Ureter (tissue), 1 donor: ENCODE results near the gene SLC23A3. TPM values are rescaled to one million over a fixed set of nuclear protein-coding genes. Genes with fewer than 3 reads are reported as not detected.

ENCODE experiments used
- DNase-seq: peaks from one replicate; pipeline ENCODE4 v3.0.0-alpha.2; 2020; ENCODE audit warnings: low spot score
- total RNA-seq: library from RNA; stranded (reverse); gene quantifications from one replicate; pipeline ENCODE4 v1.2.4, GENCODE V29; 2023
- donor health status: DM: yes; HTN: yes; CAD: no.

The SLC23A3 gene
- total RNA-seq, 1 donor from 2014 or later: 1.6 TPM

DNA sequence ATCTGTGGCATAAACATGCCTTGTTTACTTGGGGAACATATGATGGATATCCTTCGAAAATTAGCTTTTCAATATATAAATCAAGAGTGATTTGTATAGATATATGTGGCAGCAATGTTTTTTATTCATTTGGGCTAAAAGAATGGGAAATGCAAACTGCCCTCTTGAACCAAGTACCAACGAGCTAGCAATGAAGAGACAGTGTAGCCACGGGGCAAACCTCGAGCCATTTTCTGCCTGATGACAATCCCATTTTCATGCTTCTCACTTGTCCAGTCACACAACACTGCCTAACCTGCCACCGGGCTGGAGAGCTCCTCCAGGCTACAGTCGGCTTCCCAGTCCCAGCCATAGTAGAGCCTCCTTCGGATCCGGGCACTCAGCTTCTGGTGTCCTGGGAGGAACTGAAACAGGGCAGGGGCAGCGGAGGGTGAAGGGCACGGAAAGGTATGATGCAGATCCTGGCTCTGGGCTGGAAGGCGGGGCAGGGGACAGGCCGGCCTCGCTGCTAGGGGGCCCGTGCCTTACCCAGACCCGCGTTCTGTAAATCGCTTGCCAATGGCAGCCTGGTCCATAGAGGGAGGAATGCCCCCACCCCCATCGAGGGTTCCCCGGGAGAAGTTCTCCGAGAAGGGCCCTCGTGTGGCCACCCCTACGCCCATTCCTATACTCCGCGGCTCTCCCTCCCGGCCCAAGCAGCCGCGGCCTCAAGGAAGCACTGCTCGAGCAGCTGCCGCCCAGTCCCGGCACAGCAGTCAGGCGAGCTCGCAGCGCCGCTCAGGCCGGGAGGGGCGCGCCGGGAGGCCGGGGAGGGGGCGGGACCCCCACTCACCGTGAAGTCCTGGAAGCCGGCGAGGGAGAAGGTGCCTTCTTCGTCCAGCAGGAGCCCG is 6.3 kb upstream of the SLC23A3 start:
- DNase-seq: peak; percentile 65

DNA sequence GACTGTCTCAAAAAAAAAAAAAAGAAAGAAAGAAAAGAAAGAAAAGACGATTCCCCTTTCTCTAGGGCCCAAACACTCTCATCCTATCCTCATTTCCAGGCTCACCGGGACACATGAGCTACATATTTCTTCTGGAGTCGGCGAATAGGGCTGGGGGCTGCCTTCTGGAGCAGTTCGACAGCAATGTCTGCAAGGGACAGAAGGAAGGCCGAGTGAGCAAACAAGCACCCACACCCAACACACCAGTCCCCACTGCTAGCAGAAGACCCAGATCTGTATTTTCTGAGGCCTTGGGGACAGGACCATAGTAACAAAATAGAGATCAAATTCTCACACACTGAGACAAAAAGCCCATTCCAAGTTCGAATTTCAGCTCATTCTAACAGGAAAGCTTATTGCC is 5.7 kb upstream of the SLC23A3 start:
- no peak for DNase-seq

DNA sequence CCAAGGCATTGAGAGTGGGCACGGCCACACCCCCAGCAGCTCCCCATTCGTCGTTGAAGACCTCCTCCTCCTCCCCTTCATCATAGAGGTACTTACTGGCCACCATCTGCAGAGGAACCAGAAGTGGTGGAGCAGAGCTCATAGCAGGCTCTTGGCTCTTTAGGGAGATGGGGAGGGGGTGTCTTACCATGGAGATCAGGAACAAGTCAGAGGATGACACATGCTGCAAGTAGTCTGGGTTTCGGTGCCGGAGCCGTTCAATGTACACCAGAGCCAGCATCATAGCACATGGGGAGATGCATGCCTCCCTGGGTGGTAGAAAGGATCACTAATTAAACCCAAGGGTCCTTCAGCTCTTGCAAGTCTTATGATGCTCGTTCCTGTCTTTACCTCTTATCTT is 5.0 kb upstream of the SLC23A3 start:
- DNase-seq: no peak

DNA sequence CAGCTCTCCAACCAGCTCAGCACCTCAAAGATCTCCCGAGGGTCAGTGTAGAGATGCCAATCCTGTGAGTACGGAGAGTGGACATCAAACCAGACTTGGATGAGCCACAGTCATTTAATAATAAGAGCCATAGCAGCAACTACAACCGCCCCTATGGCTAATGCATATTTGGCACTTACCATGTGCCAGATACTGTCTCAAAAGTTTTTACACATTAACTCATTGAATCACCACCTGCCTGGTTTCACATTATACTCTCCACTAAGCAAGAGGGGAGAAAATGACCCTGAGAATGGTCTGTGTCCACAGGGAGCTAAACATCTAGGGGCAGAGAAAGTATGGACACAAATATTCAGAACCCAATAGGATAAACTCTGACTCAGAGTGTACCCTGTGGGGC is 4.3 kb upstream of the SLC23A3 start:
- no peak for DNase-seq

DNA sequence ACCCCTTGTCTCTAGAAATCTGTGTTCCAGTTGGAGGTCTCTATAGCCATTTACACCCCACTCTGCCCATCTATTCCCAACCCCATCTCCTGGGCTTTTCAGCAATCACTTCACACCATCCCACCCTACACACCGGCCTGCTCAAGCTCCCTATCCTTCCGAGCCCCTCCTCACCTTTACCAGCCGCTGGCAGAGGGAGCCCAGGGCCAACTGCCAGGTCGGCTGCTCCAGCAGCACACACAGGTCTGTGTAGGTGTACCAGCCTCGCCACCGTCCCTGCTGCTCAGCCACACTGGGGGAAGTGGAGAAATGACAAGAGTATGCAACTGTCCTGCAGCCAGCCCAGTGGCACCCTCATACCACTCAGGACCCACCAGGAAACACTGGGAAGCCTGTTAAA is 3.3 kb upstream of the SLC23A3 start:
- no peak for DNase-seq

DNA sequence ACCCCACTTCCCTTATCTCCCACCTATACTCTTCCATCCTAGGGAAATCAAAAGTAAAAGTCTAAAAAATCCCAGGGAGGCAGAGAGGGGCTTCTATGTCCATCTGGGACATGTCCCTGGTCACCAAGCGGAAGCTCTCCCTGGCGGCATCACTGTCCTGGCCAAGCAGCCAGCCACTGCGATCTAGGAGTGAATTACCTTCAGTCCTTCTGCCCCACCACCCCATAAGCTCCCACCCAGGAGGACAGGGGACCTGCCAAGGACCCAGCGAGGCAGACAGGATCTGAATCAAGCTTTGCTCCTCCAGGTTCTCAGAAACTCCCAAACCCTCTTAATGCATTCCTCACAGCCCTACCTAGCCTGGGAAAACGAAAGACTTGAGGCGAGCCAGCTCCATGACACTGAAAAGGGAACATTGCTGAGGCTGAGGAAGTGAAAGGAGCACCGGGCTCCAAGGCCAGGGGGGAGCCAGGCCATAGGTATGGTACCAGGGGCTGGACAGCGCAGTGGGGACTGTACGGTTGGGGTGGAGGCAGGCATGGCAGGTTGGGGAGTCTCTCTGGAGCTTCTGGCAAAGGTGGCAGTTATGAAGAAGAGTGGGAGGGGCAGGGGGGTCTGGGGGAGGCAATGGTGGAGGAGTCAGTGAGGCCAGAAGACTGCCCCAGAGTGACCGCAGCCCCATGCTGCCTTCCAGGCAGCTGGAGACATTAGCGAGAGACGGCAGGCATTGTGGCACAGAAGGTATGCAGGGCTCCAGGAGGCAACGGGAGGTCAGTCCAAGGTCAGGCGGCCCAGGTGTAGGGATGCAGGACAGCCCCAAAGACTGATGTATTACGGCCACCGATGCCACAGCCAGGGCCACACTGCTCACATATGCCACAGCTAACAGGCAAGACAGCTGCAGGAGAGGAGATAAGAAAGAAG is 2.7 kb upstream of the SLC23A3 start:
- no peak for DNase-seq

DNA sequence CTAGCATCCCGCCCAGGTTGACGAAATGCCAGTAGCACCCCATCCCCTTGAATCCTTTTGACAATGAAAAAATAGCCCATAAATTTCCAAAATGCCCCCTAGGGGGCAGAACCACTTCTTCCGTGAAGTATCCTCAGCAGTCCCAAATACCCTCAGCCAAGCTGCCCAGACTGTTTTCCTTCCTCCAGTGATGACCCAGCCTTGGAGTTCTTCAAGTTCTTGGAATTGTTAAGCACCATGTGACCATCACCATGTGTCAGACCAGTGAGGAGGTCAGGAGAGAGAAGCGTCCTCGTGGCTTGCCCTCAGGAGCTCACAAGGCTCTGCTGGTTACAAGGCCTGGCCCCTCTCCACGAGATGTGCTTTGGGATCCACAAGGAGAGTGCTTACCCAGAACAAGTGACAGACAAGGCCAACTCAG is 1.4 kb upstream of the SLC23A3 start:
- DNase-seq: no peak

DNA sequence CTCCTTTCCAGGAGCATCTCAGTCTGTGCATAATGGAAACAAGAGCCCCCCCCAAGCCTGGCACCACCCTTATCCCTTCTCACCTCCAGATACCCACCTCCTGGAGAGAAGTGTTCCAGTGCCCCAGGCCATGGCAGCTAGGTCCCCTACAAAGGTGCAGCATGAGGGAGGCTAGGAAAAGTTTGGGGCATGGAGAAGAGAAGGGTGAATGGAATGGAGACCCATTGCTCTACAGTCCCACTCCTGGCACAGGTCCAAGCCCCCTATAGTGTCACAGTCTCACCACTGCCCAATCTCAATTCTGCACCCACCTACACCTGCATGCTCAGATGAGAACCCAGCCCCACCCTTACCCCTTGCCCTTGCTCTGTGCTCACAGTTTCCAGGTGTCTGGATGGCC is 897 bp downstream of the SLC23A3 start:
- DNase-seq: no peak

DNA sequence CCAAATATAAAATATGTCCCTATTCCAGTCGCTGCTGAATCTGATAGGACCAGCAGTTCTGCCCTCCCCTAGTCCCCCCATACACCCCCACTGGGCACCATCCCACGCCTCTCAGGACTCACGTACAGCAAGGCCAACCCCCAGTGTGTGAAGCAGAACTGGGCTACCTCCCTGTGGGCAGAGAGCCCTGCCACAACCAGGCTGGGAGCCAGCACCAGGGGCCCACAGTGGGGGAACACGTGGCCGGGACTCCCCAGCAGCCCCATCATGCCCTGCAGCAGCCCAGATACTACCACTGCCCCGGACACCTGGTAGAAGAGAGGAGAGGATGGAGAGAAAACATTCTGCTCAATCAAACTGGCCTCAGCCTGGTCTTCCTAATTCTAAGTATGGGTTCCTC is 1.3 kb downstream of the SLC23A3 start:
- no peak for DNase-seq

DNA sequence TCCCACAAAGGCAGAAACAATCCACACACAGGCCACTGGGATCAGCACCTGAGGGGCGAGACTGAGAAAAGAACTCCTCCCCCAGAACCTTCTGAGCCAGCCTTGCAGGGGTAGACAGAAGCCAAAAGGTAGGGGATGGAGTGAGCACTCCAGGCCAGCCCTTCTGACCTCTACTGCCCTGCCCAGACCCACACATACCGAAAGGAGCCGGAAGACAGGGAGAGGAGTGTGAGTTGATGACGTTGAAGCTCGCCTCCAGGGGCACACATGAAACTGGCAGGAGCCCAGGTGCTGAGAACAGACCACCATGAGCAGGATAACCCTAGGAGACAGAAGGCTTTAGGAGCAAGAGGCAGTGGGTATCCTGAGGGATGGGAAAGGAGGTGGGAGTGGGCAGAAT is 1.8 kb downstream of the SLC23A3 start:
- no peak for DNase-seq

DNA sequence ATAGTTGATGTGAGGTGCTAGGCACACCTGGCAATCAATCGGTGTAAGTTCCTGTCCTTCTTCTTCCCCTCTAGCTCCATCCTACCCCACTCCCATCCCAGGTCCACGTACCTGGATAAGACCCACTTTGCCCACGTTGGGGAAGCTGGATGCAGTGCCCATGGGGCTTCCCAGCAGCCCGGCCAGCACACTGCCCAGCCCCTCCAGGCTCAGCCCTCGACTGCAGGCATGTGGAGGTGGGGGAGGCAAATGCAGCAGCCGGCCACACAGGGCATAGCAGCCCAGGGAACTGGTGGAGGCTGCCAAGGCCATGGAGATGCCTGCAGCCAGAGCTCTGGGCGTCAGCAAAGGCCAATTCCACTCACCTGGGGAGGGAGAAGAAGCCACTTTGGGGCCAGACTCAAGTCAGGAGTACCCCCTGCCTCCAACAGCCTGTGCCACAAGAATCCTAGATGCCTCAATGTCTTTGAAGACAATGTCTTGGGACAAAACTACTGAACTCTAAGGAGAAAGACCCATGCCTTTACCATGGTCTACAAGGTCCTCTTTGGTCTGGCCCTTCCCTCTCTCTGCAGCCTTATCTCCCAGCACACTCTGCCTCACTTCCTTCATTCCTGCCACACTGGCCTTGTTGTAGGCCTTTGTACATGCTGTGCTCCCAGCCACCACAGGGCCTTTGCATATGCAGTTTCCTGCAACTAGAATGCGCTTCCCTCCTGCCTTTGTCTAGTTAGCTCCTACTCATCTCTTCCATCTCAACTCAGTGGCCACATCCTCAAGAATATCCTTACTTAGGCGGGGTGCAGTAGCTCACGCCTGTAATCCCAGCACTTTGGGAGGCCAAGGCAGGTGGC is 4.5 kb downstream of the SLC23A3 start:
- DNase-seq: no peak

DNA sequence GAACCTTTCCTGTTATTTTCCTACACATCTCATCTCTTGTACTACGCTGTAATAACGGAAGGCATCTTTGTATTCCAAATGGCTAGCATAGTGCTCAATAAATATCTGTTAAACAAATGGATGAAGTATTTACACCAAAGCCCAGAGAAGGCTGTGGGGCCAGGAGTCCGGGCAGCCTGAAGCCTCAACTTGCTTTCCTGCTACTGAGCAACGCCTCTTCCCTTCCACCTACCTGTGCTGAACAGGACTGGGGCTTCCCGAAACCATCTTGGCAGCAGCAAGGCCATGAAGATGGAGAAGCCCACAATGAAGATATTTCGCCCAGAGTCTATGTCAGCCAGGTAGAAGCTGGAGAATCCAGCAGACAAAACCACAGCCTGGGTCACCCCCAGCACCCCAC is 6.7 kb downstream of the SLC23A3 start:
- no peak for DNase-seq

DNA sequence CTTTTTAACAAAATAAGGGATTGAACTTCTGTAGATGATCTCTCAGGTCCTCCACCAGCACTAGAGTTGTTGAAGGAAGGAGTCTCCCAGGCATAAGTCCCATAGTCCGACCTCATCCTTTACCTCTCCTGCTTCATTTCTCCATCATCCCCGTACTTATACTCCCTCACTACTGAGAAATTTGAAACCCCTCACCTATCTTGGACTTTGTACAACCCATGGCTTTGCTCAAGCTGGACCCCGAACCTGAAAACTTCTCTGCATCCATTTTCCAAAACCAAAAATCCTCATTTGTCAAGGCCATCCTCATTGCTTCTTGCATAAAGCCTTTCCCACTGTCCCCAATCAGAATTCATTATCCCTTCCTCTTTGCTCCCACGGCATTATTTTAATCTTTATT is 8.7 kb downstream of the SLC23A3 start:
- DNase-seq: no peak

DNA sequence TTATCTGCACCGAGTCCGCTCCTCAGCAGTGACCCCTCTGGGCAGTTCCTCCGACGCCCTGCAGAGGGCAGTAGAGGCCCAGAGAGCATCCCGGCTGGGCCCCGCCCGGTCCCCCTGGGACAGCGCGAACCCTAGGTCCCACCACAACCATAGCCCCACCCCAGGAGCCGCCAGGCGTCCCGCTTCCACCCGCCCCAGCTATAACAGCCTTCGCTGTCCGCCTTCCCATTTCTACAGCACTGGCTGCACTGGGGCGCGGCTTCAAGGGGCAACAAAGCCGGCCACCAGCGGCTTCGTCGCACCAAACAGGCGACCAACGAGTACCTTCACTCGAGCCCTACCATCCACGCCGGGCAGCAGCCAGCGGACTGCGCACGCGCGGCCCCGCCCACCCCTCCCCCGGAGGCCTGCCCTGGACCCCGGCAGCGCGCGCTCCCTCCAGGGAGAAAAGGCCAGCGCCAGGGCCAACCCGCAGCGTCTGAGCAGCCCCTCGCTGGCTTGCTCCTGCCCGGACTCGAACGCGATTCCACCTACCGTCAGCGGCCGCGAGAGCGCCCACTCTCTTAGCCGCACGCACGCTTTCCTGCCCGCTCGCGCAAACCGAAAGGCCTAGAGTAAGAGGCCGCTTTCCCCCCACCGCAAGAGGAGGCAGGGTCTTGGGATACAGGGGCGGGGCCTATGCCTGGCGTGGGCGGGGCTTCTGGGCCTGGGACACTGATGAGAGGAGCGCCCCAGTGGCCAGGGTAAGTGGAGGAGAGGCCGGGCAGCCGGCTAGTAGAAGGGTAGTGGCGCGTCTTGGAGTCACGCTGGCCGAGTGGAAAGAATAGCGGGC is 9.4 kb downstream of the SLC23A3 start, which contains the start of gene NHEJ1:
TSS of gene NHEJ1 (minus strand) at position 630 of the 832 bp plus-strand sequence. CDS start 2,453 bp downstream, outside the sequence.
- peak; percentile 97 for DNase-seq

DNA sequence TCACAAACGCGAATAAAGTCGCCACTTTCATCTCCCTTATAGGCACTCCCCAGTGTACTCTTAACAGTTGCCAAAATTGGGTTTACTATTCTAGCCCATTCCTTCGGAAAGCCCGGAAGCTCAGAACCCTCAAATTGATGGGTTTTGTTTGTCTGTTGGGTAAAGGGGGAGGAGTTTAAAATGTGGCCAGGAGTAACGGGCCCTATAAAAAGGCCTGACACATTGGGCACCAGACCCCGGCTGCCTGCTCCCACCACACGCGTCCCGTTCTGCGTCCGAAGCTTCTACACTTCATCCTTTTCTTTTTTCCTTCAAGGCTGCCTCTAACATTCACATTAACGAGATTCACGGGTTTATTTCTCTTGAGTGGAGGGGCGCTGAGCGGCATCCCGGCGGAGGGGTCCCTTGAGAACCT is 10.1 kb downstream of the SLC23A3 start:
- DNase-seq: no peak

DNA sequence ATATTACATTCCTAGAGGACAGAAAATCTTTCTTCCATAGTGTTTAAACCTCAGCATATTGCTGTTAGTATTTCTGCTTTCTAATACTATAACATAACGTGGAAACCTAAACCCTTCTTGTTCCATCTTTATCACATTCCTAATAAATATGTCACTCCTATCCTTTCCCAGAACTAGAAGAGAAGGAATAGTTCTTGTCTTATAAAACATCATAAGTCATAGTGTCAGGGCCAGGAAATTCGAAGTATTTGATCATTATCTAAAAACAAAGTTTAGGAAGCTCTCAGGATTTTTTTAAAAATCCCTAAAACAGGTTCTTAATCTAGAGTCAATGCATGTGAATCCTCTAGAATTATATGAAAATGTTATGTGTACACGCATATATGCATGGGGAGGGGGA is 11.2 kb downstream of the SLC23A3 start:
- no peak for DNase-seq

DNA sequence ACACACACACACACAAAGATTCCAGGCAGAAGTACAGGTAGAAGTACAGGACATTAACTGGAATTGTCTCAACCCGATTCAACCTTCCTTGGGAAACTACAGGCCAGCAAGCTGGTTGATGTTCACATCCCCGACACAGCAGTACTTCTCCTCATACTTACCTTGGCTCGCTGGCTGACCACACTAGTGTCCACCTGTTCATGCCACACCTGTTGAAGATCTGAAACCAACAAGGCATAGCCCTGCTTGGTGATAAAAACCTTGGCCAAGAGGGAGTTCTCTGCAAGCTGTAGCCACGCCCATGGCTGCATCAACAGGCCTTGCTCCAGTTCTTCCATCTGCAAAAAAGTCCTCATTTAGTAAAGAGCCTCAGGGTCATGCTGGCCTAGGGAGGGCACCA is 11.8 kb downstream of the SLC23A3 start:
- no peak for DNase-seq

DNA sequence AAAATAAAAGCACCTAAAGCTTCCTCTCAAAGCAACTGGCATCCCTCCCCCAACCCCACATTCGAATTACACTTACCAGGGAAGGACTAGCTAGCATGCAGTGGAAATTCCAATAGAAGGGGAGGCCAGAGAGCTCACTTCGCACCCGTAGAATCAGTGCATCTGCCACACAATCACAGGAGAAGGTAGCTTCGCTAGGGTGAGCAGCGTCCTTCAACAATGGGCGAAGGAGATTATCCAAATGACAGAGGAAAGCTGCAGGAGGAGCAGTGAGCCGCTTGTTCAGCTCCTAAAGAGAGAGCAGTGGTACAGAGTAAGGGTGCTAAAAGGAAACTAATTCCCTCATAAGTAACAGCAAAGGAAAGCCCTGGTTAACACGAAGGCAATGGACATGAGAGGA is 12.4 kb downstream of the SLC23A3 start:
- no peak for DNase-seq

DNA sequence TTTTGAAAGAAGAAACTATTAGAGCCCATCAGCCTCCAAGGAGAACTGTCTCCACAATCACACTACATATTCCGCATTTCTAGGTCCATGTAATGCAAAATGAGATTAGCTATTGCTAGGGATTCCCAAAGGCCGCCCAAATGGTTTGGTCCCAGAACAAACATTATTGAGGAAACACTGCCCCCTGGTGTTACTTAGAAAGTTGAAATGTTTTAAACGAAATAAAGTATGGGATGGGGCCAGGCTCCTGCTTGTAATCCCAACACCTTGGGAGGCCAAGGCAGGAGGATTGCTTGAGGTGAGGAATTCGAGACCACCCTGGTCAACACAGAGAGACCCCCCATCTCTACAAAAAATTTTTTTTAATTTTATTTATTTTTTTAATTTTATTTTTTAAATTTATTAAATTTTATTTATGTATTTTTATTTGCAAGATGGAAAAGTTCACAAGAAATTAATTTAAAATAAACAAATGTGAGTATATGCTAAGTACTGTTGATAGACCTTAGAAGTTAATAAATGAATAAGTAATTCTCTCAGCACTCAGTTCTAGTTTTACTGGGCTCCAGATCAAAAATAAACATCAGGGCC is 14.7 kb downstream of the SLC23A3 start:
- no peak for DNase-seq

DNA sequence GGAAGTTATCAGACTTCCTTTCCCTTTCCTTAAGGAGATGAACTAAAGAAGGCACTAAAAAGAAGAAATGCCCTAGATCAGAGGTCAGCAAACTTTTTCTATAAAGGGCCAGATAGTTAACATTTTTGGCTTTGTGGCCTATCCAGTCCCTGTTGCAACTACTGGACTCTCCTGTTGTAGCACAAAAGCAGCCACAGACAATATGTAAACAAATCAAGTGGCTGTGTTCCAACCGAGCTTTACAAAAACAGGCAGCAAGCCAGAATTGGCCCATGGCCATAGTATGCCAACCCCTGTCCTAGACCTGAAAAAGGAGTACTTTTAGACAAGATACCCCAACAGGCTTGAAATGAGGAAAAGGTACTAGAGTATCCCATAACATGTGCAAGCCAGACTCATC is 20.2 kb downstream of the SLC23A3 start:
- no peak for DNase-seq
